ENCODE data around the gene RRAS. TPM values are rescaled to one million over a fixed set of nuclear protein-coding genes. Genes with fewer than 3 reads are reported as not detected.

Gene RRAS
- total and polyA plus RNA-seq, 2 of the 4 experiments (the other 2 are of a cell fraction), result 50.2 to 241 TPM

- no peak overlapping the region for H3K18ac ChIP-seq (ENCODE audit: low read depth, low read length)
- no peaks in the 10 kb centered on the region for H3K9me3 ChIP-seq (ENCODE audit: control insufficient read depth, insufficient read depth, low read length)
- intact Hi-C loops (cut with micrococcal nuclease) (no loop called here), dilution Hi-C loops (cut with HindIII; ENCODE audit: low sequenced_read_pairs, unreplicated experiment) (no loop called here), in situ Hi-C loops (cut with MboI; ENCODE audit: low sequenced_read_pairs) (loop anchor here (10.0 kb wide), 1 partner anchor 175 kb away; the partner anchor contains the start of gene RPS11)
- no peak overlapping the region for H3K56ac ChIP-seq (ENCODE audit: extremely low read depth, insufficient read depth, low read length)
- DNase-seq (no peak), ATAC-seq (ENCODE audit: low read depth) (no peak)
- no peak overlapping the region for H2BK20ac ChIP-seq (ENCODE audit: low read depth, low read length)
- no peaks in the 10 kb centered on the region for H3K9me1 ChIP-seq (ENCODE audit: insufficient read depth, low read length)
- no peak overlapping the region for H3K9ac ChIP-seq (ENCODE audit: low read depth, low read length)
- peaks cover 8 to 48% of the 10 kb centered on the region in 2 experiments; a peak in 3 of 4 replicates for H3K79me1 ChIP-seq (ENCODE audit: low read depth in 1 of 2, low read length in 2 of 2)
- no CpG with 5 or more reads among the region's 3 CpGs for WGBS, 2 experiments (ENCODE audit: extremely low coverage in 2 of 2, insufficient read length in 1 of 2)
- peaks cover 3% of the 10 kb centered on the region; the same call in 1 of the 2 replicates for H3K36me3 ChIP-seq (ENCODE audit: control insufficient read depth, insufficient read depth, low read length)
- H3K4me1 ChIP-seq (ENCODE audit: control insufficient read depth, insufficient read depth, low read length), result peaks cover 7% of the 10 kb centered on the region
- no peak overlapping the region for H3K14ac ChIP-seq (replicated peaks; ENCODE audit: low read depth, low read length)
- ChIA-PET CTCF (no interaction called here), POLR2A (ENCODE audit: unreplicated experiment) (no interaction called here)
- no peak overlapping the region for H3K4me2 ChIP-seq (ENCODE audit: low read depth, low read length)
- no peak overlapping the region for H3K4ac ChIP-seq (ENCODE audit: low read depth, low read length)
- H2BK15ac ChIP-seq (ENCODE audit: low read depth, low read length), result no peak overlapping the region
- H3K23ac ChIP-seq (ENCODE audit: low read depth, low read length), result no peak overlapping the region
- no peak overlapping the region for H3K4me3 ChIP-seq (ENCODE audit: insufficient read depth, low read depth, low read length)
- no TSS peak for BruUV-seq (replicated peaks)
- H4K5ac ChIP-seq (ENCODE audit: low read depth, low read length), result no peak overlapping the region
- H3K27ac ChIP-seq (ENCODE audit: insufficient read depth, low read length), result no peak overlapping the region
- H2BK120ac ChIP-seq (ENCODE audit: low read depth, low read length), result no peak overlapping the region
- H4K8ac ChIP-seq (ENCODE audit: low read depth in 2 of 2, low read length in 2 of 2), result no peak overlapping the region
- H2AK5ac ChIP-seq (ENCODE audit: low read depth, low read length), result no peak overlapping the region
- no peak for TF ChIP-seq RAD21 (IDR thresholded peaks at IDR 0.05; ENCODE audit: low read length)
- no peak for TF ChIP-seq POLR2A (IDR thresholded peaks at IDR 0.05; ENCODE audit: low read depth, low read length)
- TF ChIP-seq MXI1 (IDR thresholded peaks at IDR 0.05; ENCODE audit: borderline replicate concordance, low read depth, low read length), result no peak
- no peak for TF ChIP-seq RFX5 (IDR thresholded peaks at IDR 0.05; ENCODE audit: low read depth, low read length)
- no peak for TF ChIP-seq NFE2L2 (IDR thresholded peaks at IDR 0.05; ENCODE audit: low read depth, low read length)
- no peak for TF ChIP-seq CTCF (conservative IDR thresholded peaks at IDR 0.05; ENCODE audit: low read depth, low read length)
- no peak for TF ChIP-seq MAFK (IDR thresholded peaks at IDR 0.05; ENCODE audit: low read depth, low read length)
- TF ChIP-seq FOS (IDR thresholded peaks at IDR 0.05; ENCODE audit: low read depth, low read length), result no peak
- TF ChIP-seq BHLHE40 (IDR thresholded peaks at IDR 0.05; ENCODE audit: low read depth, low read length), result no peak
- TF ChIP-seq USF2 (IDR thresholded peaks at IDR 0.05; ENCODE audit: low read depth, low read length), result no peak
- TF ChIP-seq RCOR1 (IDR thresholded peaks at IDR 0.05; ENCODE audit: insufficient replicate concordance, low read length), result no peak
- TF ChIP-seq SMC3 (IDR thresholded peaks at IDR 0.05; ENCODE audit: low read depth, low read length), result no peak
- no peak for TF ChIP-seq CEBPB (IDR thresholded peaks at IDR 0.05; ENCODE audit: low read depth, low read length)
- no peaks in the 10 kb centered on the region; the same call in 1 of the 2 replicates for H4K20me1 ChIP-seq (ENCODE audit: insufficient read depth, low read length)
- H3K27me3 ChIP-seq (ENCODE audit: control insufficient read depth, insufficient read depth, low read length), result no peaks in the 10 kb centered on the region
- H4K91ac ChIP-seq (ENCODE audit: insufficient read depth, low read depth, low read length), result no peak overlapping the region
- H2AK9ac ChIP-seq (replicated peaks; ENCODE audit: low read depth, low read length, poor library complexity), result no peak overlapping the region
- no peak overlapping the region for H2AFZ ChIP-seq (replicated peaks; ENCODE audit: low read length, poor library complexity)
- H2BK5ac ChIP-seq (ENCODE audit: low read depth, low read length, poor library complexity, severe bottlenecking), result no peak overlapping the region
Observed at GRCh38 chr19:49669516-49669915, 29.6 kb upstream of the RRAS start.

Measured in IMR-90 (cell line).